Effector memory CD4-positive, alpha-beta T cell (primary cell): ENCODE results near the gene PMEPA1.

ENCODE experiments used
- DNase-seq, 3 donors: peaks; one replicate each; pipeline ENCODE4 v3.0.0-alpha.2; 2020
- H3K27ac ChIP-seq: 2 replicates; pipeline ENCODE4 v1.7.0; 2013; ENCODE audit warnings: mild to moderate bottlenecking, low read length, moderate library complexity; ENCODE audit not compliant: insufficient read depth, poor library complexity, severe bottlenecking
- H3K27me3 ChIP-seq: replicated peaks from 2 replicates; pipeline ENCODE4 v1.7.0; 2013; ENCODE audit warnings: mild to moderate bottlenecking, low read length; ENCODE audit not compliant: insufficient read depth, control insufficient read depth, poor library complexity, severe bottlenecking
- H3K36me3 ChIP-seq: 2 replicates; pipeline ENCODE4 v1.7.0; 2013; ENCODE audit warnings: mild to moderate bottlenecking, low read length, moderate library complexity; ENCODE audit not compliant: control insufficient read depth, insufficient read depth
- H3K4me1 ChIP-seq: 2 replicates; pipeline ENCODE4 v1.7.0; 2013; ENCODE audit warnings: low read length, mild to moderate bottlenecking; ENCODE audit not compliant: control insufficient read depth, insufficient read depth, poor library complexity, severe bottlenecking
- H3K4me3 ChIP-seq: 2 replicates; pipeline ENCODE4 v1.7.0; 2013; ENCODE audit warnings: low read length, low read depth, mild to moderate bottlenecking; ENCODE audit not compliant: insufficient read depth, poor library complexity, severe bottlenecking
- H3K9me3 ChIP-seq: 2 replicates; pipeline ENCODE4 v1.7.0; 2013; ENCODE audit warnings: mild to moderate bottlenecking, low read length, moderate library complexity; ENCODE audit not compliant: control insufficient read depth

Gene PMEPA1

DNA sequence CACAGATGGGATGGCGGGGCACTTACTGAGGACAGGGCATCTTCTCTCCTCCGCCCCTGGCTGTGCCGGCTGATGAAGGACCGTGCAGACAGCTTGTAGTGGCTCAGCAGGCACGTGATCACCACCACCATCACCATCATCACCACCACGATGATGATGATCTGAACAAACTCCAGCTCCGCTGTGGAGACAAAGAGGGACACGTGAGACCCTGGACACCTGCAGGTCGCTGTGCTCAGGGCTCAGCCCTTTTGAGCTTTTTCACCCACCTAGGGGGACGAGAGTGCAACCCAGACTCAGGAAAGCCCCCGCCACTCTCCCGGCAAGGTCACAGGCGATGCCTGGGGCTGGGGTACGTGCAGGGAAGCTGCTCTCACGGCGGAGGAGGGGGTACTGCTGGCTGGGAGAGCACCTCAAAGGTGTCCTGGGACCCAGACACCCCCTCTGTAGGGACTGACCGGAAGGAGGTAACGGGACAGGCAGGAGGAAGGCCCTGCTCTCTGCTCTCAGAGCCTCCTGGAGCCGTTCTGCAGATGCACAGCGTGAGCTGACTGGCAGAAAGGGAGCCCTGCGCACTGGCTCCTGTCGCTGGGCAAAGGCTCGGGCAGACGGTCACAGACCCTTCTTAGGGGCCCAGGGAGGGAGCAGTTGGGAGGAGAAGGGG lies 50.2 kb downstream of the PMEPA1 start:
- no peak for DNase-seq
- Histone ChIP-seq H3K4me1 (peaks cover 14% of the 10 kb centered on the region), H3K27ac (no peak overlapping the region), H3K4me3 (no peak overlapping the region), H3K9me3 (no peaks in the 10 kb centered on the region), H3K27me3 (no peaks in the 10 kb centered on the region), H3K36me3 (no peaks in the 10 kb centered on the region)

DNA sequence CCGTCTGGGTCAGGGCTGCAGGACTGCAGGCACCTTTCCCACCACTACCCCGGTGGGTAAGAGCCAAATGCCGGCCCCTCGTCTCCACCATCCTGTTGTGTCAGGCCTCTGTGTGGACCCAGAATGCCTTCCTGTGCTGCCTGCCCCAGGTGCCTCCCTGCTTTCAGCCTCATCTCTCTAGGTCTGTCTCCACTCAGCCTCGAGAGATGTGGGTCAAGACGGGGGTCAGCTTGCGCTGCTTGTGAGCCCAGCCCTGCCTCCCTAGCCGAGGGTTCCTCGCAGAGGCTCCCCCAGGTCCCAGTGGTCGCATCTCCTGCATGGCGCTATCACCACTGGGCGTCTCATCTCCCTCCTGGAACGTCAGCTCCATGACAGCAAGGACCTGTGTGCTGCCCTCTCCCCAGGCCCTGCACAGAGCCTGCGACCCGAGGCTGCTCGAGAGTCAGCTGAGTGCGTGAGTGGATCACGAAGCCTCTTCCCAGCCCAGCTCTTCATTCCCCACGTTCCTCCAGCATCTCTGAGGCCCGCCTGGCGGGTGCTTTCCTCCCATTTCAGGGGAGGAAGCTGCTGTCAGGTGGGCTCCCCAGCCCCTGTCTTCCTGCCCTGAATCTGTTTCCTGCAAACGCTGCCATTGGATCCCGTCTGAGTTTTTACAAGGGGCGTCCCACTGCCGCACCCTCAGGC lies 50.8 kb downstream of the PMEPA1 start:
- Histone ChIP-seq H3K4me3 (no peak overlapping the region), H3K36me3 (no peaks in the 10 kb centered on the region), H3K27ac (no peak overlapping the region), H3K27me3 (no peaks in the 10 kb centered on the region), H3K9me3 (no peaks in the 10 kb centered on the region), H3K4me1 (peaks cover 14% of the 10 kb centered on the region)
- DNase-seq: no peak

DNA sequence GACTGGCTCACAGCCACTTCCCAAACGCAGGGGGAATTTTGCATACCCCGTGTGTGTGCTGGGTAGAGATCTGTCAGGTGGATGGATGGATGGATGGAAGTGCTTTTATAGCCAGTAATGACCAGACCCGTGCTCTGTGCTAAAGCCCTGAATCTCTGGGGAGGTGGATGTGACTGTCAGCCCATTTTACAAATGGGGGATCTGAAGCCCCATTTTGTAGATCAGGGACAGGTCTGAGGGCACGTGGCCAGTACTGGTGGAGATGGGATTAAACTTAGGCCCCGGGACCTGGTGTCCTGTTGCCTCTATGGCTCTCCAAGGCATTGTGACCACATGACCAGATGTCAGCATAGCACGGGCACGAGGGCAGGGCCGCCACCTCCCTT lies 51.4 kb downstream of the PMEPA1 start:
- Histone ChIP-seq H3K27me3 (no peaks in the 10 kb centered on the region), H3K36me3 (no peaks in the 10 kb centered on the region), H3K27ac (no peak overlapping the region), H3K4me3 (no peak overlapping the region), H3K4me1 (peaks cover 14% of the 10 kb centered on the region), H3K9me3 (no peaks in the 10 kb centered on the region)
- no peak for DNase-seq

DNA sequence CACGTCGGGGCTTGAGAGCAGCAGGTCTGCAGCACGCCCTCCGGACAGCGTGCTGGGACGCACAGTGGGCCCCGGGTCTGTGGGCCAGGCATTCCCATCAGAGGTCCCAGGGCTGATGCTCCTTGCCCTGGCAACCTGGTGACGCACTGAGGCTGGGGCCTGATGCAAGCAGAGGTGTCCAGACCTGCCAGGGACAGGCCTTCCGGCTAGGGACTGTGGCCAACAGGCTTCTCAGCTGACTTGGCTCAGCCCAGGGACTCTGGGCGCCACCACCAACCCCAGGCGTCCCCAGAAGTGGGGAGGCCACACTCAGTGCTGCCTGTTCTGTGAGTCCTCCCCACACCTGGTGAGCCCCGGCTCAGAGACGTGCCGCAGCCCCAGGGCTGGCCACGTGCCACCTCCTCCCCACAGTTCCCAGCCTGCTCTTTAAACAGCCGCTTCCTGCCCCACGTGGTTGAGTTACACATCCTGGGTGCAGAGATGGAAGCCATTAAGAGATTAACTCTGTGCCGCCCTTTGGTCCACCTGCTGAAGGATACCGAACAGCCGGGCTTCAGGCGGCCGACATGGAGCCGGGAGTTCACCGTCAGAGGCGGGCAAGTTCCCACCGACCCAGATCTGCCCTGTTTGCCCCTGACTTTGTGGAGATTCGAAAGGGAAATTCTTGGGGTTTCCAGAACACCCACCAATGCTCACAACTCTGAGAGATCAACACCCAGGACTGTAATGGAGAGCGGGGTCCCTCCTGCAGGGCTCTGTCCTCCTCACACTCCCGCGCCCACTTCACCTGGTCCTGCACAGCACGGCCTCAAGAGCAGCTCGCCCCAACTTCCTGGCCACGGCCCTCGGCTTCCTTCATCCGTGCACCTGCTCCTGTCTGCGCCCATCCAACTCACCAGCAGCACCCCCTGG lies 52.0 kb downstream of the PMEPA1 start:
- Histone ChIP-seq H3K4me3 (no peak overlapping the region), H3K4me1 (peaks cover 14% of the 10 kb centered on the region), H3K27ac (no peak overlapping the region), H3K27me3 (no peaks in the 10 kb centered on the region), H3K9me3 (no peaks in the 10 kb centered on the region), H3K36me3 (no peaks in the 10 kb centered on the region)
- peak in 2 of 3 donors; percentile 13 to 20 for DNase-seq

- Histone ChIP-seq H3K4me3 (no peak overlapping the region), H3K27me3 (no peaks in the 10 kb centered on the region), H3K36me3 (no peaks in the 10 kb centered on the region), H3K9me3 (no peaks in the 10 kb centered on the region), H3K27ac (no peak overlapping the region), H3K4me1 (peaks cover 14% of the 10 kb centered on the region)
- DNase-seq: no peak
Measured at GRCh38 chr20:57656821-57657534, 52.8 kb downstream of the PMEPA1 start.

DNA sequence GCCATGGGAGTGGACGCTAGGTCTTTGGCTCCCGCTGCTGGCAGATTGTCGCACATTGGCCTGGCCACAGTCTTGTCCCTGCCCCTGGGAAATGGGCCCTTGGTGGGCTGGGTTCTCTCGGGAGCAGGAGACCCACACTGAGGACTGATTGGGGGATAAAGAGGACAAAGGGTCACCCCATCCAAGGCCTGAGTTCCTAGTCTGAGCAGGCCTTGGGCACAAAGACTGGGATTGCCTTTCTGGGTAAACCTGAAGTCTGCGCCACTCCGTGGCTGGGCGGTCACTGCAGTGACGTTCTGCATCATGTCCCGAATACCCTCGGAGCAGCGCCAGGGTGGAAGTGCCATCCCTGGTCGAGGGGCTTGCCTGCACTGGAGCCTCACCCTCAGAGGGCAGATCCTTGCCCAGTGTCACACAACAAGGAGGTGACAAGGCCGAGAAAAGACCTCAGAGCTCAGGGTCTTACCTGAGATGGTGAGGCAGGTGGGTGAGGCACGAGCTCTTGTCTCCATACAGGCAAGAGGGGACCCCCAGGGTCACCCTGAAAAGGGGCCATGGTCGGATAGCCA lies 53.5 kb downstream of the PMEPA1 start:
- H3K36me3 ChIP-seq: no peaks in the 10 kb centered on the region
- no peaks in the 10 kb centered on the region for H3K27me3 ChIP-seq
- peaks cover 14% of the 10 kb centered on the region for H3K4me1 ChIP-seq
- H3K4me3 ChIP-seq: no peak overlapping the region
- H3K27ac ChIP-seq: no peak overlapping the region
- no peaks in the 10 kb centered on the region for H3K9me3 ChIP-seq
- no peak for DNase-seq

DNA sequence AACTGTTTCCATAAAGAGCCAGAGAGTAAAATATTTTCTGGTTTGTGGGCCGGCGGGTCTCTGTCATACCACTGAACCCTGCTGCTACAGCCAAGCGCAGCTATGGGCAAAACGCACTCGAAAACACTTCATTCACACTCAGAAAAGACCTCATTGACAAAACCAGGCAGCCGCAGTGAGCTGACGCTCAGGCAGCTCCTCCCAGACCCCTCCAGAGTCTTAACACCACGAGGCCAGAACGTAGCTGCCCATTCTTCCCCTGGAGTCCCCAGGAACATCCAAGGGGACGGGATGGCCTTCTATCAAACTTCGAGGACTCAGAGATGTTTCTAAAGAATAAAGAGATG lies 54.0 kb downstream of the PMEPA1 start:
- H3K27ac ChIP-seq: no peak overlapping the region
- no peaks in the 10 kb centered on the region for H3K36me3 ChIP-seq

DNA sequence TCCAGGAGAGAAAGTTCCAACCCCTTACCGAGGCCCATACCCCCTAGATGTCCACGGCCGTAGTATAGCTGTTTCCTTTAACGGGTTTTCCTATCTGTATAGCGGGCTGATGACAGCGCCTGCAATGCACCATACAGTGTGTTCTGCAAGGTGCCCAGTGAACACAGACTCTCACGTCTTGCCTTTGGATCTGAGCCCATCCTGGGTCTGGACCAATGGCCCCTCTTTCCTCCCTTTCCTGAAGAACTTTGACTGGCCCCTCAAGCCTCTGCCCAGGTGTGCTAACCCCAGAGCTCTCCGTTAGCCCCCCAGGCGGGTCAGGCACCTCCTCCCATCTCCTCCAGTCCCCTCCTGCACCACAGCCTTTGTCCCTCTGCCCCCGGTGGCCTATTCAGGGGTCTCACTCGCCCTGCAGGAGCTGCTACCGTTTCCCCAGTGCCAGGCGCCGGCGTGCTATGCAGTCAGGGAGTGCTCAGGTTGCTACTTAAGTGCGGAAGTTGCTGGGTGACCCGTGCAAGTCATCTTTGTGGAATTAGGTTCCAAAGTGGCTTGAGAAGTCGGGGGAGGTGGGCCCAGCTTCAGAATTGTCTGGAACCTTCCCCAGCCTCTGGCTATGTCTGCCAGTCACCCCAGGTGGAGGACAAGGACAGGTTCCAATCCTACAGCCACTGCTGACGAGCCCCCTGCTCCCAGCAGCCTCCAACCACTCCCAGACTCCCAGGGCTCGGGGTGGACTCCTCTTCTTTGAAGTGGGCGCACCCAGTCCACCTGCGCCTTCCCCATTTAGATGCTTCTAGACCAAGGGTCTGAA lies 54.6 kb downstream of the PMEPA1 start:
- Histone ChIP-seq H3K36me3 (no peaks in the 10 kb centered on the region), H3K27ac (no peak overlapping the region)
- DNase-seq: no peak

More for the DNA sequence above, 54.0 kb downstream of the PMEPA1 start:
- H3K4me3 ChIP-seq: no peak overlapping the region
- H3K9me3 ChIP-seq: no peaks in the 10 kb centered on the region
- peaks cover 14% of the 10 kb centered on the region for H3K4me1 ChIP-seq
- DNase-seq: no peak
- H3K27me3 ChIP-seq: no peaks in the 10 kb centered on the region

More for the DNA sequence above, 54.6 kb downstream of the PMEPA1 start:
- no peak overlapping the region for H3K4me3 ChIP-seq
- no peaks in the 10 kb centered on the region for H3K27me3 ChIP-seq
- peaks cover 14% of the 10 kb centered on the region for H3K4me1 ChIP-seq
- H3K9me3 ChIP-seq: no peaks in the 10 kb centered on the region
